IMR-90 (cell line): ENCODE results near the gene PPP4C. TPM values are rescaled to one million over a fixed set of nuclear protein-coding genes. Genes with fewer than 3 reads are reported as not detected.

ENCODE experiments used
- ATAC-seq: fragments of 200-7000 bp; cut with Tn5 transposase; 2 replicates; pipeline ENCODE4 v1.9.1; 2020; ENCODE audit warnings: low read depth, mild to moderate bottlenecking, moderate library complexity
- BruUV-seq: library from RNA; stranded (reverse); fragments of 400-500 nt; replicated peaks from 2 replicates; lab custom pipeline; 2021; lab: Mats Ljungman, UMichigan
- CTCF ChIA-PET: fragments of 300-600 bp; formaldehyde crosslinking; extraction: SDS; loops from one replicate; lab custom pipeline; 2021; ENCODE audit warnings: antibody characterized with exemption; lab: Yijun Ruan, JAX
- POLR2A ChIA-PET: fragments of 300-600 bp; sonication (Branson Sonifier 250); formaldehyde crosslinking; loops from one replicate; lab custom pipeline; 2022; ENCODE audit warnings: antibody characterized with exemption; ENCODE audit not compliant: unreplicated experiment; lab: Charles Lee
- DNase-seq: peaks from one replicate; pipeline ENCODE4 v3.0.0; 2013
- H2AFZ ChIP-seq: replicated peaks from 2 replicates; pipeline ENCODE3; 2013; ENCODE audit warnings: low read length, mild to moderate bottlenecking; ENCODE audit not compliant: poor library complexity
- H2AK5ac ChIP-seq: 2 replicates; pipeline ENCODE4 v1.6.1; 2013; ENCODE audit warnings: low read depth, low read length, inconsistent platforms
- H2AK9ac ChIP-seq: replicated peaks from 2 replicates; pipeline ENCODE3; 2013; ENCODE audit warnings: mild to moderate bottlenecking, low read depth, low read length, moderate library complexity; ENCODE audit not compliant: poor library complexity
- H2BK120ac ChIP-seq: 2 replicates; pipeline ENCODE4 v1.6.1; 2013; ENCODE audit warnings: low read depth, low read length, inconsistent platforms
- H2BK15ac ChIP-seq: 3 replicates; pipeline ENCODE4 v1.6.1; 2013; ENCODE audit warnings: low read depth, low read length, inconsistent platforms
- H2BK20ac ChIP-seq: 2 replicates; pipeline ENCODE4 v1.6.1; 2013; ENCODE audit warnings: low read depth, mild to moderate bottlenecking, inconsistent platforms, low read length, moderate library complexity
- H2BK5ac ChIP-seq: 2 replicates; pipeline ENCODE4 v1.6.1; 2013; ENCODE audit warnings: mild to moderate bottlenecking, low read depth, low read length, inconsistent platforms; ENCODE audit not compliant: poor library complexity, severe bottlenecking
- H3K14ac ChIP-seq: replicated peaks from 2 replicates; pipeline ENCODE4 v1.6.1; 2013; ENCODE audit warnings: low read depth, low read length, inconsistent platforms
- H3K18ac ChIP-seq: 2 replicates; pipeline ENCODE4 v1.6.1; 2013; ENCODE audit warnings: low read depth, low read length, control low read depth
- H3K23ac ChIP-seq: 2 replicates; pipeline ENCODE4 v1.6.1; 2013; ENCODE audit warnings: low read depth, low read length, inconsistent platforms
- H3K27ac ChIP-seq: 2 replicates; pipeline ENCODE4 v1.5.1; 2013; ENCODE audit warnings: mild to moderate bottlenecking, control low read depth, low read length; ENCODE audit not compliant: insufficient read depth
- H3K27me3 ChIP-seq: 2 replicates; pipeline ENCODE4 v1.6.1; 2013; ENCODE audit warnings: low read length; ENCODE audit not compliant: control insufficient read depth, insufficient read depth
- H3K36me3 ChIP-seq: 2 replicates; pipeline ENCODE4 v1.6.1; 2013; ENCODE audit warnings: low read length, mixed read lengths; ENCODE audit not compliant: control insufficient read depth, insufficient read depth
- H3K4ac ChIP-seq: 2 replicates; pipeline ENCODE4 v1.6.1; 2013; ENCODE audit warnings: low read depth, low read length, inconsistent platforms
- H3K4me1 ChIP-seq: 2 replicates; pipeline ENCODE4 v1.6.1; 2013; ENCODE audit warnings: low read length, mixed read lengths; ENCODE audit not compliant: control insufficient read depth, insufficient read depth
- H3K4me2 ChIP-seq: 2 replicates; pipeline ENCODE4 v1.6.1; 2013; ENCODE audit warnings: low read depth, mild to moderate bottlenecking, control low read depth, low read length, moderate library complexity
- H3K4me3 ChIP-seq: 2 replicates; pipeline ENCODE4 v1.5.1; 2013; ENCODE audit warnings: low read depth, mild to moderate bottlenecking, control low read depth, low read length, moderate library complexity; ENCODE audit not compliant: insufficient read depth
- H3K56ac ChIP-seq: 2 replicates; pipeline ENCODE4 v1.6.1; 2013; ENCODE audit warnings: low read length, inconsistent platforms; ENCODE audit not compliant: insufficient read depth; ENCODE audit errors: extremely low read depth
- H3K79me1 ChIP-seq, 2 experiments: 2 replicates each; pipeline ENCODE4 v1.6.1; 2013; ENCODE audit warnings: low read length in 2 of 2, inconsistent platforms in 1 of 2, low read depth in 1 of 2
- H3K9ac ChIP-seq: 2 replicates; pipeline ENCODE4 v1.6.1; 2013; ENCODE audit warnings: low read depth, low read length, control low read depth
- H3K9me1 ChIP-seq: 2 replicates; pipeline ENCODE4 v1.6.1; 2013; ENCODE audit warnings: low read length, inconsistent platforms; ENCODE audit not compliant: insufficient read depth
- H3K9me3 ChIP-seq: 2 replicates; pipeline ENCODE4 v1.6.1; 2013; ENCODE audit warnings: low read length; ENCODE audit not compliant: control insufficient read depth, insufficient read depth
- H4K20me1 ChIP-seq: 2 replicates; pipeline ENCODE4 v1.6.1; 2013; ENCODE audit warnings: low read length, inconsistent platforms; ENCODE audit not compliant: insufficient read depth
- H4K5ac ChIP-seq: 2 replicates; pipeline ENCODE4 v1.6.1; 2013; ENCODE audit warnings: mild to moderate bottlenecking, low read depth, low read length, control low read depth
- H4K8ac ChIP-seq, 2 experiments: 2 replicates each; pipeline ENCODE4 v1.6.1; 2013; ENCODE audit warnings: low read depth in 2 of 2, low read length in 2 of 2, control low read depth in 1 of 2, inconsistent platforms in 1 of 2
- H4K91ac ChIP-seq: 2 replicates; pipeline ENCODE4 v1.6.1; 2013; ENCODE audit warnings: low read depth, low read length, inconsistent platforms; ENCODE audit not compliant: insufficient read depth
- CEBPB ChIP-seq: IDR thresholded peaks from 2 replicates; pipeline ENCODE4 v1.6.1; 2012; ENCODE audit warnings: low read depth, low read length, improper control_type of control experiment
- CHD1 ChIP-seq: IDR thresholded peaks from 2 replicates; pipeline ENCODE4 v1.6.1; 2012; ENCODE audit warnings: low read depth, low read length, improper control_type of control experiment
- FOS ChIP-seq: fragments of 150-350 bp; IDR thresholded peaks from 2 replicates; pipeline ENCODE4 v1.6.1; 2016; ENCODE audit warnings: low read depth, low read length
- MAFK ChIP-seq: IDR thresholded peaks from 2 replicates; pipeline ENCODE4 v1.6.1; 2012; ENCODE audit warnings: low read depth, low read length, improper control_type of control experiment
- MAZ ChIP-seq: IDR thresholded peaks from 2 replicates; pipeline ENCODE4 v1.6.1; 2012; ENCODE audit warnings: low read depth, mild to moderate bottlenecking, low read length, improper control_type of control experiment, moderate library complexity, borderline replicate concordance
- MXI1 ChIP-seq: IDR thresholded peaks from 2 replicates; pipeline ENCODE4 v1.6.1; 2012; ENCODE audit warnings: low read depth, mild to moderate bottlenecking, low read length, moderate library complexity, borderline replicate concordance
- NFE2L2 ChIP-seq: fragments of 150-350 bp; IDR thresholded peaks from 2 replicates; pipeline ENCODE4 v1.6.1; 2016; ENCODE audit warnings: low read depth, mild to moderate bottlenecking, low read length
- POLR2A ChIP-seq: IDR thresholded peaks from 2 replicates; pipeline ENCODE4 v1.6.1; 2012; ENCODE audit warnings: mild to moderate bottlenecking, low read depth, low read length
- RAD21 ChIP-seq: IDR thresholded peaks from 2 replicates; pipeline ENCODE4 v1.6.1; 2012; ENCODE audit warnings: low read length, improper control_type of control experiment
- RCOR1 ChIP-seq: IDR thresholded peaks from 2 replicates; pipeline ENCODE4 v1.6.1; 2012; ENCODE audit warnings: mild to moderate bottlenecking, low read length, improper control_type of control experiment; ENCODE audit not compliant: insufficient replicate concordance
- RFX5 ChIP-seq: IDR thresholded peaks from 2 replicates; pipeline ENCODE4 v1.8.0; 2012; ENCODE audit warnings: low read depth, mild to moderate bottlenecking, low read length, moderate library complexity
- SMC3 ChIP-seq: fragments of 150-350 bp; IDR thresholded peaks from 2 replicates; pipeline ENCODE4 v1.6.1; 2016; ENCODE audit warnings: low read depth, mild to moderate bottlenecking, antibody characterized with exemption, low read length, moderate library complexity
- USF2 ChIP-seq: fragments of 150-350 bp; IDR thresholded peaks from 2 replicates; pipeline ENCODE4 v1.6.1; 2017; ENCODE audit warnings: mild to moderate bottlenecking, antibody characterized with exemption, low read length, low read depth
- WGBS, 2 experiments: methylation state at CpG; one replicate each; pipeline versions ENCODE4 v1.1.5 to v1.1.7; 2013; ENCODE audit warnings: missing lambda C conversion rate in 2 of 2; ENCODE audit not compliant: insufficient read length in 1 of 2; ENCODE audit errors: extremely low coverage in 2 of 2; 5-methylcytosine and 5-hydroxymethylcytosine counted together
- dilution Hi-C: fragments of 300-500 bp; cut with HindIII; formaldehyde crosslinking; loops from one replicate; pipeline ENCODE4 v1.14.3; 2018; ENCODE audit warnings: low sequenced_read_pairs; ENCODE audit not compliant: unreplicated experiment
- in situ Hi-C: fragments of 300-500 bp; cut with MboI; formaldehyde crosslinking; loops from 3 replicates; pipeline ENCODE4 v1.14.3; 2019; ENCODE audit warnings: low sequenced_read_pairs, inconsistent platforms, mixed read lengths
- intact Hi-C: fragments of 100-400 bp; cut with micrococcal nuclease; formaldehyde crosslinking; loops from 2 replicates; pipeline ENCODE4 v1.10.0; 2022
- polyA plus RNA-seq, 3 experiments: library from polyadenylated mRNA; depleted of rRNA; stranded (reverse); fragments of >200 nt; gene quantifications; 2 replicates each; pipeline ENCODE4 v1.2.3, GENCODE V29; 2012; ENCODE audit warnings: low replicate concordance in 1 of 3
- total RNA-seq: library from RNA; depleted of rRNA; stranded (reverse); fragments of >200 nt; gene quantifications from 2 replicates; pipeline ENCODE4 v1.2.3, GENCODE V29; 2012
- TF ChIP-seq, protein P1 (sequence below): fragments of 150-350 bp; IDR thresholded peaks from 2 replicates; pipeline ENCODE4 v1.6.1; 2016; ENCODE audit warnings: low read depth, mild to moderate bottlenecking, low read length, moderate library complexity, borderline replicate concordance
- TF ChIP-seq, protein P2 (sequence below): conservative IDR thresholded peaks from 2 replicates; pipeline ENCODE4 v1.5.1; 2012; ENCODE audit warnings: mild to moderate bottlenecking, low read depth, low read length, improper control_type of control experiment

Gene PPP4C
- total and polyA plus RNA-seq, 2 of the 4 experiments (the other 2 are of a cell fraction) = 200 to 209 TPM

- Histone ChIP-seq H3K9ac (no peak overlapping the region), H3K27me3 (no peaks in the 10 kb centered on the region), H4K20me1 (peaks cover 6% of the 10 kb centered on the region), H4K8ac (no peak overlapping the region), H3K9me3 (no peaks in the 10 kb centered on the region), H2AK5ac (peak overlapping the region; percentile 51), H2BK20ac (no peak overlapping the region), H2BK5ac (no peak overlapping the region), H3K4me2 (no peak overlapping the region), H3K36me3 (peaks cover 23% of the 10 kb centered on the region), H3K56ac (no peak overlapping the region), H2BK120ac (no peak overlapping the region), H3K27ac (no peak overlapping the region), H3K18ac (no peak overlapping the region), H2BK15ac (no peak overlapping the region), H3K4me1 (peaks cover 3% of the 10 kb centered on the region; the same call in 1 of the 2 replicates), H4K5ac (no peak overlapping the region), H4K91ac (no peak overlapping the region), H2AK9ac (no peak overlapping the region), H2AFZ (peak overlapping the region; percentile 46), H3K4me3 (no peak overlapping the region), H3K9me1 (no peaks in the 10 kb centered on the region), H3K79me1 (peaks cover 0 to 4% of the 10 kb centered on the region in 2 experiments; a peak in 2 of 4 replicates), H3K4ac (no peak overlapping the region), H3K23ac (no peak overlapping the region), H3K14ac (no peak overlapping the region)
- WGBS, 2 experiments = 73% methylated on average over 4 of the region's 22 CpGs; no CpG with 5 or more reads in 1 of the 2 experiments
- CTCF ChIA-PET = no interaction called here
- POLR2A ChIA-PET = no interaction called here
- intact Hi-C loops (no loop called here), in situ Hi-C loops (no loop called here), dilution Hi-C loops (no loop called here)
- no peak for DNase-seq
- ATAC-seq = no peak
- BruUV-seq = no TSS peak
- TF ChIP-seq, protein P1, sequence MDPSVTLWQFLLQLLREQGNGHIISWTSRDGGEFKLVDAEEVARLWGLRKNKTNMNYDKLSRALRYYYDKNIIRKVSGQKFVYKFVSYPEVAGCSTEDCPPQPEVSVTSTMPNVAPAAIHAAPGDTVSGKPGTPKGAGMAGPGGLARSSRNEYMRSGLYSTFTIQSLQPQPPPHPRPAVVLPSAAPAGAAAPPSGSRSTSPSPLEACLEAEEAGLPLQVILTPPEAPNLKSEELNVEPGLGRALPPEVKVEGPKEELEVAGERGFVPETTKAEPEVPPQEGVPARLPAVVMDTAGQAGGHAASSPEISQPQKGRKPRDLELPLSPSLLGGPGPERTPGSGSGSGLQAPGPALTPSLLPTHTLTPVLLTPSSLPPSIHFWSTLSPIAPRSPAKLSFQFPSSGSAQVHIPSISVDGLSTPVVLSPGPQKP = no peak
- TF ChIP-seq POLR2A (no peak), MXI1 (no peak), FOS (no peak), RCOR1 (no peak), MAZ (no peak), RAD21 (no peak), NFE2L2 (no peak), USF2 (no peak), CEBPB (no peak), CHD1 (no peak), RFX5 (no peak), MAFK (no peak), SMC3 (no peak)
- TF ChIP-seq, protein P2, sequence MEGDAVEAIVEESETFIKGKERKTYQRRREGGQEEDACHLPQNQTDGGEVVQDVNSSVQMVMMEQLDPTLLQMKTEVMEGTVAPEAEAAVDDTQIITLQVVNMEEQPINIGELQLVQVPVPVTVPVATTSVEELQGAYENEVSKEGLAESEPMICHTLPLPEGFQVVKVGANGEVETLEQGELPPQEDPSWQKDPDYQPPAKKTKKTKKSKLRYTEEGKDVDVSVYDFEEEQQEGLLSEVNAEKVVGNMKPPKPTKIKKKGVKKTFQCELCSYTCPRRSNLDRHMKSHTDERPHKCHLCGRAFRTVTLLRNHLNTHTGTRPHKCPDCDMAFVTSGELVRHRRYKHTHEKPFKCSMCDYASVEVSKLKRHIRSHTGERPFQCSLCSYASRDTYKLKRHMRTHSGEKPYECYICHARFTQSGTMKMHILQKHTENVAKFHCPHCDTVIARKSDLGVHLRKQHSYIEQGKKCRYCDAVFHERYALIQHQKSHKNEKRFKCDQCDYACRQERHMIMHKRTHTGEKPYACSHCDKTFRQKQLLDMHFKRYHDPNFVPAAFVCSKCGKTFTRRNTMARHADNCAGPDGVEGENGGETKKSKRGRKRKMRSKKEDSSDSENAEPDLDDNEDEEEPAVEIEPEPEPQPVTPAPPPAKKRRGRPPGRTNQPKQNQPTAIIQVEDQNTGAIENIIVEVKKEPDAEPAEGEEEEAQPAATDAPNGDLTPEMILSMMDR = no peak
Measured at GRCh38 chr16:30088832-30089624, 13.2 kb downstream of the PPP4C start.
